Aorta (tissue), 5 donors: ENCODE data around the gene ULK1. TPM values are rescaled to one million over a fixed set of nuclear protein-coding genes. Genes with fewer than 3 reads are reported as not detected.

ENCODE experiments used
- ATAC-seq: fragments of 200-7000 bp; cut with Tn5 transposase; one replicate; pipeline ENCODE4 v1.9.1; 2022; ENCODE audit warnings: moderate library complexity; ENCODE audit not compliant: low FRiP score
- DNase-seq, 2 donors: peaks; one replicate each; pipeline ENCODE4 v3.0.0-alpha.2; 2020
- H3K27ac ChIP-seq, 2 donors: one replicate each; pipeline ENCODE4 v1.5.1; 2013; ENCODE audit warnings: low read length in 2 of 2, mild to moderate bottlenecking in 2 of 2, moderate library complexity in 2 of 2, control low read depth in 1 of 2, inconsistent platforms in 1 of 2, low read depth in 1 of 2
- H3K27me3 ChIP-seq, 2 donors: one replicate each; pipeline ENCODE4 v1.6.1; 2013; ENCODE audit warnings: control low read depth in 1 of 2, low read length in 1 of 2, mild to moderate bottlenecking in 1 of 2, moderate library complexity in 1 of 2; ENCODE audit not compliant: insufficient read depth in 2 of 2, control insufficient read depth in 1 of 2
- H3K36me3 ChIP-seq, 2 donors: one replicate each; pipeline ENCODE4 v1.6.1; 2013; ENCODE audit warnings: control low read depth in 1 of 2, low read length in 1 of 2, mild to moderate bottlenecking in 1 of 2; ENCODE audit not compliant: insufficient read depth in 2 of 2, control insufficient read depth in 1 of 2
- H3K4me1 ChIP-seq, 2 donors: one replicate each; pipeline ENCODE4 v1.6.1; 2013; ENCODE audit warnings: low read length in 2 of 2, control low read depth in 1 of 2, mild to moderate bottlenecking in 1 of 2, moderate library complexity in 1 of 2; ENCODE audit not compliant: insufficient read depth in 2 of 2, control insufficient read depth in 1 of 2
- H3K4me3 ChIP-seq, 2 donors: one replicate each; pipeline ENCODE4 v1.5.1; 2013; ENCODE audit warnings: low read length in 2 of 2, control low read depth in 1 of 2, mild to moderate bottlenecking in 1 of 2
- H3K9me3 ChIP-seq: one replicate; pipeline ENCODE4 v1.6.1; 2013; ENCODE audit warnings: mild to moderate bottlenecking, low read length; ENCODE audit not compliant: control insufficient read depth
- WGBS, 2 donors: extraction: QIAGEN DNeasy Blood & Tissue Kit; methylation state at CpG; one replicate each; pipeline ENCODE4 v1.1.7; 2013; 5-methylcytosine and 5-hydroxymethylcytosine counted together
- intact Hi-C, 2 donors: fragments of 100-400 bp; cut with DNase I; formaldehyde crosslinking; loops; one replicate each; pipeline versions ENCODE4 v1.14.2 to v1.15.0; 2022
- polyA plus RNA-seq, 2 donors: library from polyadenylated mRNA; stranded (reverse); fragments of 200-250 nt; gene quantifications; one replicate each; pipeline ENCODE4 v1.2.3, GENCODE V29; 2013
- total RNA-seq, 2 donors: library from RNA; stranded (reverse); fragmentation: NEBNext Ultra II Directional; extraction: Animal tissue kit (Norgen Biotek cat#: 25700); gene quantifications; one replicate each; pipeline ENCODE4 v1.2.1, GENCODE V29; 2021
- donor health status: healthy with polysubstance abuse.
- donor health status: Bipolar disorder and iron deficiency.
- donor health status: DM: no; HTN: no; CAD: no.
- donor health status: DM: no; HTN: no; CAD: no.
- donor health status: DM: yes; HTN: yes; CAD: no.

ULK1 gene
- total and polyA plus RNA-seq, 4 donors: 6.6 to 56.5 (median 41.8) TPM

DNA sequence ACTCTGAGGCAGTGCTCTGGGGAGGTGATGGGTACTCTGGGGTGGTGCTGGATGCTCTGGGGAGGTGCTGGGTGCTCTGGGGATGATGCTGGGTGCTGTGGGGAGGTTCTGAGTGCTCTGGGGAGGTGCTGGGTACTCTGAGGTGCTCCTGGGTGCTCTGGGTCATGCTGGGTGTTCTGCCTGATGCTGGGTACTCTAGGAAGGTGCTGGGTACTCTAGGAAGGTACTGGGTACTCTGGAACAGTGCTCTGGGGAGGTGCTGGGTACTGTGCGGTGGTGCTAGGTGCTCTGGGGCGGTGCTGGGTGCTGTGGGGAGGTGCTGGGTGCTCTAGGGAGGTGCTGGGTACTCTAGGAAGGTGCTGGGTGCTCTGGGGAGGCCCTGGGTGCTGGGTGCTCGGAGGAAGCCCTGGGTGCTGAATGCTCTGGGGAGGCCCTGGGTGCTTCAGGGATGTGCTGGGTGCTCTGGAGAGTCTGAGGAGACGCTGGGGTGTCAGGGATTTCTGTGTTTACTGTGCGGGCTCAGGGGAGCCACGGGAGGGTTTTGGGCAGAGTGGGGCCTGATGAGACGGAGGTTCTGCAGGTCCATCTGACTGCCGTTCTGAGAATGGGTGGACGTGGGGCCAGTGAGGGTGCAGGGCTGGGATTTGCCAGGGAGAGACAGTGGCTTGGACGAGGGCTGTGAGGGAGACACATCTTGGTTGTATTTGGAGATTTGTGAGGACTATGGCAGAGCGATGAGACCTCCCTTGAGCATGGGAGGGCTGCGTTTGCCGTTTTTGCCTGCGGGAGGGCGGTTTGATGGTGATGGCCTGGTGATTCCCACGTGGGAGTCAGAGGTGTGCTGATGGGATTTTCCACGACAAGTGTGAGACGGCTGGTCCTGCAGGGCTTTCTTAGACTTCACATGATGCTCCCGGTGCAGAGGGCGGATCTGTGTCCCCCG is 36.2 kb upstream of the ULK1 start:
- no peaks in the 10 kb centered on the region for H3K36me3 ChIP-seq
- WGBS, 2 donors: 78 to 81% methylated on average over 21 of the region's 21 CpGs
- ATAC-seq: peak; percentile 24

DNA sequence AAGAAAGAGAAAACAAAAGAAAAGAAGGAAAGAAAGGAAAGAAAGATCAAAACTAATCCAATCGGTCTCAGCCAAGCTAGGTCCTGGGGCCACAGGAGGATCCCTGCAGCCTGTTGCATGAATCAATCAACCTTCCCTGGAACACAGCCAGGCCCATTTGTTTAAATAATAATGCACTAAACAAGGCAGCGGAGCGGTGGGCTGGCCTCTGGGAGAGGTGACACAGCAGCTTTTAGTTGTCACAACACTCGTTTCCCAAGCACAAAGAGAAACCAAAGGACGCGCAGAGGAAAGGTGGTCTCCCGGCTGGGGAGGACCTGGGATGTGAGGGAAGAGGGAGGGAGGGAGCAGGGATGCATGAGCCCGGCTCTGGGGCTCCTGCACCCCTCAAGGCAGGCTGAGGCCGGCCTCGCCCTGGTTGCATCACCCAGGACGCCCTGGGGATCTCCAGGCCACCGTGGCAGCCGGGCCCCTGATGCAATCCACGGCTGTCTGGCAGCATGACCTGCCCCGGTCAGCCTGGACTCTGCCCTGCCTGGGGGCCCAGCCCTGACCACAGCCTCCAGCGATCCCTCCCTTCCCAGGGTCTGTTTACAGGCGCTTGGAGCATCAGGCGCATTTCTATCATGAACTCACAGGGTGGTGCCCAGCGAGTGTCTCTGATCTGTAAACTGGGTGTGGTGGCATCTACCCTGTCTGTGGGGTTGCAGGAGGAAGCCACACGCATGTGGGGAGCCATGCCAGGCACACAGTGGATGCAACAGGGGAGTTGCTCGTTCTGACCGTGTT is 33.8 kb upstream of the ULK1 start:
- no peaks in the 10 kb centered on the region for H3K36me3 ChIP-seq
- WGBS, 2 donors: 36 to 48% methylated on average over 22 of the region's 22 CpGs
- H3K9me3 ChIP-seq: no peaks in the 10 kb centered on the region
- DNase-seq: no peak
- intact Hi-C loops: no loop called here
- H3K27ac ChIP-seq: no peak overlapping the region
- H3K4me3 ChIP-seq: no peak overlapping the region
- H3K27me3 ChIP-seq: no peaks in the 10 kb centered on the region
- H3K4me1 ChIP-seq: no peaks in the 10 kb centered on the region
- ATAC-seq: no peak

More for the DNA sequence above, 36.2 kb upstream of the ULK1 start:
- Histone ChIP-seq H3K4me1 (no peaks in the 10 kb centered on the region), H3K9me3 (no peaks in the 10 kb centered on the region), H3K27ac (no peak overlapping the region), H3K4me3 (no peak overlapping the region), H3K27me3 (no peaks in the 10 kb centered on the region)
- peak in 1 of 2 donors; percentile 21 for DNase-seq
- intact Hi-C loops: no loop called here

DNA sequence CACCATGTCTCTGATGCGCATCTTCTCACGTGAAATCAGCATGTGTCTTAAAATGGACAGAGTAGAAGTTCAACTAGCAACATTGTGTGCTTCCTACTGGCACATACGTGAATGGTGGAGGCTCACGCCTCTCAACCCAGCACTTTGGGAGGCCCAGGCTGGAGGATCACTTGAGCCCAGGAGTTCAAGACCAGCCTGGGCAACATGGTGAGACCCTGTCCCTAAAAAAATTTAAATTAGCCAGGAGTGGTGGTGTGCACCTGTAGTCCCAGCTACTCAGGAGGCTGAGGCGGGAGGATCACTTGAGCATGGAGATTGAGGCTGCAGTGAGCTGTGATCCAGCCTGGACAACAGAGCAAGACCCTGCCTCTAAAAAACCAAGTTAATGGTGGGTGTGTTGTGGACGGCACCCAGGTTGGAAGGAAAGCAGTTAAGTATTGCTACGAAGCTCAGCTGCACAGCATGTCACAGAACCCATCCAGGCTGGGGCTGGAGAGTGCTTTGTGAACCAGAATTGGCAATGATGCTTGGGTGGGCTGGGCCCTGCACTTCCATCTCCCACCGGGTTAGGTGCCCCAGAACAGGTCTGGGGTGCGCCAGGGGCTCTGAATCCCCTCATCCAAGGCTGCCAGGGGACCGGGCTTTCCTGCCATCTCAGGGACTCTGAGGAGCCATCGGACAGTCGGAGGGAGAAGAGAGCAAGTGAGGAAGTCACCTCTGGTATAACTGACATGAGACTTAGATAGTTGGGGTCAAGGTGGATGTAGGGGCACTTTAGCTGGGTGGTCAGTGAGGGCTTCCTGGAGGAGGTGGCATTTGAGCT is 33.0 kb upstream of the ULK1 start:
- no peaks in the 10 kb centered on the region for H3K9me3 ChIP-seq
- 89 to 90% methylated on average over 12 of the region's 12 CpGs for WGBS, 2 donors
- H3K27ac ChIP-seq: no peak overlapping the region
- no peak overlapping the region for H3K4me3 ChIP-seq
- H3K27me3 ChIP-seq: no peaks in the 10 kb centered on the region
- no peaks in the 10 kb centered on the region for H3K36me3 ChIP-seq
- intact Hi-C loops: no loop called here
- no peak for ATAC-seq
- DNase-seq: no peak
- H3K4me1 ChIP-seq: no peaks in the 10 kb centered on the region

DNA sequence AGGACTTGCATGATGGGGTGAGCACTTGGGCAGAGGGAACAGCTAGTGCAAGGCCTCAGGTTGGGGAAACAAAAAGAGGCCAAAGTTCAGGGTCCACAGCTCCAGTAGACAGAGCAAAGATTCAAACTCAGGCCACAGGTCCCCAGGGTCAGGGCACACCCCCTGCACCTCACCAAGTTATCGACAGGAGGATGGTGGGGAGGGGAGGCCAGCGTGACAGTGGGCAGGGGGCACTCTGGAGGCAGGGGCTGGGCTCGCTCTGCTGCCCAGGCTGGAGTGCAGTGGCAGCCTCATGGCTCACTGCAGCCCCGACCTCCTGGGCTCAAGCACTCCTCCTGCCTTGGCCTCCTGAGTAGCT is 32.4 kb upstream of the ULK1 start:
- intact Hi-C loops: no loop called here
- ATAC-seq (peak; percentile 14), DNase-seq (peak in 1 of 2 donors; percentile 1)
- no peak overlapping the region for H3K27ac ChIP-seq
- no peaks in the 10 kb centered on the region for H3K9me3 ChIP-seq
- no peaks in the 10 kb centered on the region for H3K36me3 ChIP-seq
- 66 to 88% methylated on average over 4 of the region's 4 CpGs for WGBS, 2 donors
- no peak overlapping the region for H3K4me3 ChIP-seq
- no peaks in the 10 kb centered on the region for H3K27me3 ChIP-seq
- no peaks in the 10 kb centered on the region for H3K4me1 ChIP-seq

DNA sequence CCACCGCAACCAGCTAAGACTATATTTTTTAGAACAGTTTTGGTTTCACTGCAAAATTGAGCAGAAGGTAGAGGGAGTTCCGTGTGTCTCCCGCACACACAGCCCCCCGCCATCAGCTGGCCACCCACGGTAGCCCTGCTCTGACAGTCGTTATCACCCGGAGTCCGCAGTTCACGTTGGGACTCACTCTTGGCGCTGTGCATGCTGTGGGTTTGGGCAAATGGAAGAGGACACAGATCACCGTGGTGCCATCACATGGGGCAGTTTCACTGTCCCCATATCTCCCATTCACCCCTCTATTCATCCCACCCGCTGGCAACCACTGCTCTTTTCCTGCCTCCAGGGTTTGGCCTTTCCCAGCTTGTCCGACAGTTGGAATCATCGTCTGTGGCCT is 31.8 kb upstream of the ULK1 start:
- peak in 1 of 2 donors; percentile 28 for DNase-seq
- no peak overlapping the region for H3K27ac ChIP-seq
- no peaks in the 10 kb centered on the region for H3K9me3 ChIP-seq
- ATAC-seq: no peak
- H3K4me1 ChIP-seq: no peaks in the 10 kb centered on the region
- no peaks in the 10 kb centered on the region for H3K27me3 ChIP-seq
- H3K36me3 ChIP-seq: no peaks in the 10 kb centered on the region
- H3K4me3 ChIP-seq: no peak overlapping the region
- intact Hi-C loops: no loop called here
- WGBS, 2 donors: 74 to 86% methylated on average over 14 of the region's 14 CpGs

DNA sequence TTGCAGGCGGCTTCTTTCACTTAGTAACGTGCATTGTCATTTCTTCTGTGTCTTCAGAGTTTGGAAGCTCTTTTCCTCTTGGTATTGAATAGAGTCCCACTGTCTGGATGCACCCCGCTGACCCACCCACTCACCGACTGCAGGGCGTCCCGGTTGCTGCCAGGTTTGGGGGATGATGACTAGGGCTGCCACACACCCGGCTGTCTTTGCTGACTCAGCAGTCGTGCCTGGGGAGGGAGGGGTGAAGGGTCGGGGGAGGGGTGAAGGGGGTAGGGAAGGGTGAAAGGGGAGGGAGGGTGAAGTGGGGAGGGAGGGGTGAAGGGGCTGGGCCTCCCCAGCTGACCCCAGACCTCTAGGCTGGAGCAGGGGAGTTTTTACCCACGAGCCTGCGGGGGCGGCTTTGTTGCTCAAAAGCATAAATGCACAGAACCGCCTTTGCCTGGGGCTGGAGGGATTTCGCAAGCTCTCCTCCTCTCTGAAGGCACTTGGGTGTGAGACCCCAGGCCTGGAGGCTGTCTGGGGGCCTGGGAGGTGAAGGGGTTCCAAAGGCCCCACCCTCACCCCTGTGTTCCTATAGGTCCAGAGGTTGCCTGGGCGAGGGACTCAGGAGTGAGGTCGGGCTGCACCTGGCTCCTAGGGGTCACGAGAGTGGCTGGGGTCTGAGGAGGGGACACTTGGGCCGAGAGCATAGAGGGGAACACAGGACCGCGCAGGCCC is 31.3 kb upstream of the ULK1 start:
- Histone ChIP-seq H3K4me3 (no peak overlapping the region), H3K4me1 (no peaks in the 10 kb centered on the region), H3K27me3 (no peaks in the 10 kb centered on the region), H3K9me3 (no peaks in the 10 kb centered on the region), H3K36me3 (no peaks in the 10 kb centered on the region), H3K27ac (no peak overlapping the region)
- intact Hi-C loops: no loop called here
- no peak for ATAC-seq
- 46 to 59% methylated on average over 19 to 20 of the region's 20 CpGs for WGBS, 2 donors
- DNase-seq: peak in 1 of 2 donors; percentile 37

DNA sequence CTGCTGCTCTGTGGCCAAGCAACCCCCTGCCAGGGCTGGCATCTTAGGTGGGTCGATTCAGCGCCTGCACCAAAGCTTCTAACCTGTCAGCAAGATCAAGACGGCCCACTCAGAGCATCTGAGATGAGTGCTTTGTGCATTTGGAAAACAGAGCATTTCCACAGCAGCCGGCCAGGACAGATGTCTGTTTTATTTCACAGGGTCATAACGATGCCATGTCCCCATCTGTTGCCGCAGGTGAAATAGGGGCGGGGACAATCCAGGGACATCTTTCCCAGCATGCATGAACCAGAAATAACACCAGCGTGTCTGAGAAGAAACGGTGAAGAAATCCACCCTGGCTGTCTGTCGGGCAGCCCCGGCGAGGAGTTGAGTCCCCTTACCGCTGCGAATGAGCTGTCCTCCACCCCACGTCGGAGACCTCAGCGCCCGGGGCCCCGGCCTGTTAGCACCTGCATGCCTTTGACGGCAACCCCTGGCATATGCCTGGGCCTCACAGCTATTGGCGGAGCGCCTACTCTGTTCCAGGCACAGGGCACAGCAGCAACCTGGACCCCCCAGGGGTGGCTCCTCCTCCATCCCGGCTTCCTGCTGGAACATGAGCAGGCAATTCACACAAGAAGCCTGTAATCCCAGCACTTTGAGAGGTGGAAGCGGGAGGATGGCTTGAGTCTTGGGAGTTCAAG is 30.6 kb upstream of the ULK1 start:
- ATAC-seq (no peak), DNase-seq (peak in 1 of 2 donors; percentile 41)
- Histone ChIP-seq H3K4me1 (no peaks in the 10 kb centered on the region), H3K4me3 (no peak overlapping the region), H3K27ac (no peak overlapping the region), H3K36me3 (no peaks in the 10 kb centered on the region), H3K27me3 (no peaks in the 10 kb centered on the region), H3K9me3 (no peaks in the 10 kb centered on the region)
- 76 to 77% methylated on average over 24 of the region's 24 CpGs for WGBS, 2 donors
- intact Hi-C loops: no loop called here
